Neuronal stem cell (in vitro differentiated cells): ENCODE measurements around the gene CFAP97.

Experiments used
- DNase-seq: peaks from one replicate; pipeline ENCODE4 v3.0.0-alpha.2; 2013; ENCODE audit warnings: low spot score
- H2AFZ ChIP-seq: one replicate; pipeline ENCODE4 v1.6.1; 2013; ENCODE audit warnings: mild to moderate bottlenecking, low read length, inconsistent platforms
- H2AK5ac ChIP-seq: 2 replicates; pipeline ENCODE4 v1.6.1; 2013; ENCODE audit warnings: low read depth, mild to moderate bottlenecking, inconsistent platforms, low read length, moderate library complexity, mixed read lengths
- H2BK120ac ChIP-seq: 2 replicates; pipeline ENCODE4 v1.6.1; 2013; ENCODE audit warnings: low read depth, mild to moderate bottlenecking, inconsistent platforms, low read length, moderate library complexity, mixed read lengths
- H2BK12ac ChIP-seq: one replicate; pipeline ENCODE4 v1.6.1; 2013; ENCODE audit warnings: low read length, inconsistent platforms
- H2BK15ac ChIP-seq: 2 replicates; pipeline ENCODE4 v1.6.1; 2013; ENCODE audit warnings: mild to moderate bottlenecking, low read length, inconsistent platforms, mixed read lengths
- H2BK5ac ChIP-seq: one replicate; pipeline ENCODE4 v1.6.1; 2013; ENCODE audit warnings: inconsistent platforms, mild to moderate bottlenecking, low read length, moderate library complexity
- H3K14ac ChIP-seq: one replicate; pipeline ENCODE4 v1.6.1; 2013; ENCODE audit warnings: low read length, inconsistent platforms
- H3K18ac ChIP-seq: 2 replicates; pipeline ENCODE4 v1.6.1; 2013; ENCODE audit warnings: low read length, inconsistent platforms
- H3K23ac ChIP-seq: 2 replicates; pipeline ENCODE4 v1.6.1; 2013; ENCODE audit warnings: low read depth, mild to moderate bottlenecking, mixed read lengths, low read length, inconsistent platforms; ENCODE audit not compliant: poor library complexity
- H3K27ac ChIP-seq: replicated peaks from 3 replicates; pipeline ENCODE4 v1.5.1; 2013; ENCODE audit warnings: low read length, inconsistent platforms
- H3K27me3 ChIP-seq, 3 experiments: 2 replicates each; pipeline ENCODE4 v1.6.1; 2013; ENCODE audit warnings: low read length in 3 of 3, mild to moderate bottlenecking in 2 of 3, inconsistent platforms in 1 of 3, low read depth in 1 of 3, mixed read lengths in 1 of 3, moderate library complexity in 1 of 3; ENCODE audit not compliant: control insufficient read depth in 3 of 3, insufficient read depth in 3 of 3
- H3K36me3 ChIP-seq, 2 donors: replicated peaks in 1 of 2; 2 replicates each; pipeline ENCODE4 v1.6.1; 2013; ENCODE audit warnings: low read length in 2 of 2; ENCODE audit not compliant: control insufficient read depth in 2 of 2, insufficient read depth in 2 of 2
- H3K4ac ChIP-seq: 2 replicates; pipeline ENCODE4 v1.6.1; 2013; ENCODE audit warnings: inconsistent platforms, mild to moderate bottlenecking, low read length, moderate library complexity
- H3K4me1 ChIP-seq, 2 donors: 1 replicate in 1 of 2; 2 replicates in 1 of 2; pipeline ENCODE4 v1.6.1; 2013; ENCODE audit warnings: low read length in 2 of 2, low read depth in 1 of 2; ENCODE audit not compliant: control insufficient read depth in 2 of 2, insufficient read depth in 1 of 2
- H3K4me2 ChIP-seq: one replicate; pipeline ENCODE4 v1.6.1; 2013; ENCODE audit warnings: mild to moderate bottlenecking, low read length, inconsistent platforms; ENCODE audit not compliant: insufficient read depth, poor library complexity, severe bottlenecking
- H3K4me3 ChIP-seq, 2 donors: 2 replicates each; pipeline ENCODE4 v1.5.1; 2013; ENCODE audit warnings: low read length in 2 of 2, mild to moderate bottlenecking in 2 of 2, inconsistent platforms in 1 of 2, moderate library complexity in 1 of 2
- H3K79me1 ChIP-seq: one replicate; pipeline ENCODE4 v1.6.1; 2013; ENCODE audit warnings: low read depth, mild to moderate bottlenecking, inconsistent platforms, low read length, moderate library complexity
- H3K9ac ChIP-seq: one replicate; pipeline ENCODE4 v1.6.1; 2013; ENCODE audit warnings: mild to moderate bottlenecking, low read depth, low read length, inconsistent platforms; ENCODE audit not compliant: poor library complexity
- H3K9me3 ChIP-seq, 2 donors: replicated peaks in 1 of 2; 2 replicates each; pipeline versions ENCODE3 to v1.6.1; 2013; ENCODE audit warnings: low read length in 2 of 2, mild to moderate bottlenecking in 2 of 2, inconsistent platforms in 1 of 2, low read depth in 1 of 2, mixed read lengths in 1 of 2, moderate library complexity in 1 of 2; ENCODE audit not compliant: control insufficient read depth in 2 of 2, insufficient read depth in 1 of 2
- H4K8ac ChIP-seq: one replicate; pipeline ENCODE4 v1.6.1; 2013; ENCODE audit warnings: low read depth, mild to moderate bottlenecking, inconsistent platforms, low read length, moderate library complexity
- H4K91ac ChIP-seq: one replicate; pipeline ENCODE4 v1.6.1; 2013; ENCODE audit warnings: low read length, low read depth, mild to moderate bottlenecking, inconsistent platforms; ENCODE audit not compliant: poor library complexity
- WGBS, 2 donors: extraction: QIAGEN DNeasy Blood & Tissue Kit; methylation state at CpG; one replicate each; pipeline ENCODE4 v1.1.7; 2013; ENCODE audit warnings: missing lambda C conversion rate in 2 of 2, mixed read lengths in 1 of 2; ENCODE audit not compliant: insufficient read length in 2 of 2, insufficient replicate concordance in 1 of 2; ENCODE audit errors: extremely low coverage in 2 of 2; 5-methylcytosine and 5-hydroxymethylcytosine counted together

CFAP97 gene

GRCh38 chr4:185227713-185228278 is 24.0 kb upstream of the CFAP97 start:
- no peak overlapping the region for H3K14ac ChIP-seq
- H3K9ac ChIP-seq, result no peak overlapping the region
- no peak overlapping the region for H3K27ac ChIP-seq
- no peak for DNase-seq
- H4K8ac ChIP-seq, result no peak overlapping the region
- peaks cover 0 to 2% of the 10 kb centered on the region in 2 donors for H3K36me3 ChIP-seq
- H4K91ac ChIP-seq, result no peak overlapping the region
- peaks cover 2 to 6% of the 10 kb centered on the region in 2 donors for H3K4me1 ChIP-seq
- no peak overlapping the region for H3K4me2 ChIP-seq
- H3K27me3 ChIP-seq, result no peaks in the 10 kb centered on the region
- H3K9me3 ChIP-seq, result no peaks in the 10 kb centered on the region
- no peak overlapping the region for H2BK12ac ChIP-seq
- H2BK120ac ChIP-seq, result no peak overlapping the region
- H3K4ac ChIP-seq, result no peak overlapping the region
- no peak overlapping the region for H3K18ac ChIP-seq
- H3K4me3 ChIP-seq, result peak overlapping the region in 1 of 2 donors; percentile 13
- H2AK5ac ChIP-seq, result no peak overlapping the region
- no peak overlapping the region for H2BK5ac ChIP-seq
- H3K23ac ChIP-seq, result no peak overlapping the region
- H2AFZ ChIP-seq, result no peak overlapping the region
- no peak overlapping the region for H2BK15ac ChIP-seq
- no peaks in the 10 kb centered on the region for H3K79me1 ChIP-seq
- WGBS, 2 donors, result no CpG with 5 or more reads among the region's 9 CpGs

- Histone ChIP-seq H2AK5ac (no peak overlapping the region), H2BK120ac (no peak overlapping the region), H4K8ac (no peak overlapping the region), H2BK12ac (no peak overlapping the region), H2AFZ (no peak overlapping the region), H3K9ac (no peak overlapping the region), H4K91ac (no peak overlapping the region), H2BK15ac (no peak overlapping the region), H3K27me3 (no peaks in the 10 kb centered on the region), H3K79me1 (no peaks in the 10 kb centered on the region), H3K4me1 (peaks cover 2 to 6% of the 10 kb centered on the region in 2 donors), H2BK5ac (no peak overlapping the region), H3K14ac (no peak overlapping the region), H3K4ac (no peak overlapping the region), H3K9me3 (peaks cover 0 to 2% of the 10 kb centered on the region in 2 donors), H3K18ac (no peak overlapping the region), H3K4me3 (no peak overlapping the region), H3K27ac (no peak overlapping the region), H3K23ac (no peak overlapping the region), H3K36me3 (peaks cover 0 to 2% of the 10 kb centered on the region in 2 donors), H3K4me2 (no peak overlapping the region)
- no CpG with 5 or more reads among the region's 4 CpGs for WGBS, 2 donors
- no peak for DNase-seq
Observed at GRCh38 chr4:185227131-185227551, 23.3 kb upstream of the CFAP97 start.

GRCh38 chr4:185225940-185226339 is 22.1 kb upstream of the CFAP97 start:
- Histone ChIP-seq H3K23ac (no peak overlapping the region), H3K18ac (no peak overlapping the region), H3K4ac (no peak overlapping the region), H3K4me3 (no peak overlapping the region), H4K91ac (no peak overlapping the region), H2BK15ac (no peak overlapping the region), H2AK5ac (no peak overlapping the region), H3K9ac (no peak overlapping the region), H2BK5ac (no peak overlapping the region), H3K27ac (no peak overlapping the region), H3K27me3 (no peaks in the 10 kb centered on the region), H3K4me2 (no peak overlapping the region), H2AFZ (no peak overlapping the region), H3K14ac (no peak overlapping the region), H2BK12ac (no peak overlapping the region), H3K4me1 (peaks cover 2 to 6% of the 10 kb centered on the region in 2 donors), H3K36me3 (peaks cover 0 to 2% of the 10 kb centered on the region in 2 donors), H4K8ac (no peak overlapping the region), H3K9me3 (peaks cover 0 to 4% of the 10 kb centered on the region in 2 donors), H2BK120ac (no peak overlapping the region), H3K79me1 (no peaks in the 10 kb centered on the region)
- WGBS, 2 donors, result no CpG with 5 or more reads among the region's 6 CpGs
- no peak for DNase-seq

GRCh38 chr4:185224597-185224996 is 20.8 kb upstream of the CFAP97 start:
- H4K8ac ChIP-seq, result no peak overlapping the region
- H2AFZ ChIP-seq, result no peak overlapping the region
- H2AK5ac ChIP-seq, result no peak overlapping the region
- H3K27me3 ChIP-seq, result no peaks in the 10 kb centered on the region
- no peak overlapping the region for H2BK15ac ChIP-seq
- H2BK120ac ChIP-seq, result no peak overlapping the region
- no peak overlapping the region for H3K4me3 ChIP-seq
- H3K36me3 ChIP-seq, result peaks cover 0 to 2% of the 10 kb centered on the region in 2 donors
- no peak overlapping the region for H4K91ac ChIP-seq
- H3K4me2 ChIP-seq, result no peak overlapping the region
- no peak overlapping the region for H3K18ac ChIP-seq
- H3K4me1 ChIP-seq, result peaks cover 2 to 6% of the 10 kb centered on the region in 2 donors
- no peaks in the 10 kb centered on the region for H3K79me1 ChIP-seq
- H3K9ac ChIP-seq, result no peak overlapping the region
- H3K9me3 ChIP-seq, result peaks cover 0 to 4% of the 10 kb centered on the region in 2 donors
- H2BK5ac ChIP-seq, result no peak overlapping the region
- no peak overlapping the region for H3K4ac ChIP-seq
- no peak overlapping the region for H2BK12ac ChIP-seq
- DNase-seq, result no peak
- H3K23ac ChIP-seq, result no peak overlapping the region
- no peak overlapping the region for H3K27ac ChIP-seq
- no peak overlapping the region for H3K14ac ChIP-seq
